ENCODE data around the gene CDC42BPA. TPM values are rescaled to one million over a fixed set of nuclear protein-coding genes. Genes with fewer than 3 reads are reported as not detected.
A peak's percentile ranks its signal among the peaks of the same experiment; 100 is the strongest.

The CDC42BPA gene
- total RNA-seq, 1 experiment from 2014 or later = 30.1 TPM

DNA sequence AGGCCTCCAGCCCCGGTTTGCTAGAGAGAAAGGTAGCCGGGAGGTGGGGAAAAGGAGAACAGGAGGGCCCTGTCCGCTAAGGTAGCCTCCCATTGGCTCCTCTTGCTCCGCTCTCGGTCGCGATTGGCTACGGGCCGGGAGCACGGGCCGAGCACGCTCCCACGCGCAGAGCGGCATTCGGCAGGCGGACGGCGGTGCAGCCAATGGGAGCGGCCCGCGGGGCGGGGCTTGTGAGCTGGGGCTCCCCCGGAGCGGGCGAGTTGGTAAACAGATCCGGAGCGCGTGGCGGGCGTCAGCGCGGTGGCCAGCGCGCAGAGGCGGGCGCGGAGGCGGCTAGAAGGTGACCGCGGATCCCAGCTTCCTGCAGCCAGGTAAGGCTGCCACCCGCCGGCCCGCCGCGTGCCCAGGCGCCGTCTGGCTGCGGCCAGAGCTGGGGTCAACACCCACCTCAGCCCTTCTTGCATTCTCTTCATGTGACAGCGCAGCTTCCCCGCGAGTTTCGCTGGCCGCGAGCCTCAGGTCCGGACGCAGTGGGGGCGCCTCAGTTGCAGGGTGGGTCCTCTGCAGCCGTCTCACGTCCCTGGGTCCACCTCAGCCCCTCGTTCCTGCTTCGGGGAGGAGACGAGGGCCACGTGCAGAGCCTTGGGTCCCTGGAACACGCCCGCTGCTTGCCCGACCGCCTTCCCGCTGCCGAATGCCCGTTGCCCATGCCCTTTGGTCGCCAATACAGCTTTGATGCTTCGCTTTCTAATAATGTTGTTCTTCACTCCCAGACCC is 378.1 kb downstream of the CDC42BPA start, which contains the start of gene COQ8A:
Gene COQ8A, plus strand, starts transcription at position 266 of the 777 bp plus-strand sequence. CDS start 21,092 bp downstream, outside the sequence.
- peaks cover 47 to 49% of the 10 kb centered on the region in 2 experiments for H3K4me1 Mint-ChIP-seq
- H3K9me3 ChIP-seq (ENCODE audit: control insufficient read depth, low read depth, low read length) = no peaks in the 10 kb centered on the region
- no peaks in the 10 kb centered on the region for H3K27me3 ChIP-seq (ENCODE audit: insufficient read depth, low read length)
- H4K8ac ChIP-seq (replicated peaks; ENCODE audit: insufficient read length, low read depth, low read length) = no peak within 1 kb of the TSS
- TF ChIP-seq, protein P1, sequence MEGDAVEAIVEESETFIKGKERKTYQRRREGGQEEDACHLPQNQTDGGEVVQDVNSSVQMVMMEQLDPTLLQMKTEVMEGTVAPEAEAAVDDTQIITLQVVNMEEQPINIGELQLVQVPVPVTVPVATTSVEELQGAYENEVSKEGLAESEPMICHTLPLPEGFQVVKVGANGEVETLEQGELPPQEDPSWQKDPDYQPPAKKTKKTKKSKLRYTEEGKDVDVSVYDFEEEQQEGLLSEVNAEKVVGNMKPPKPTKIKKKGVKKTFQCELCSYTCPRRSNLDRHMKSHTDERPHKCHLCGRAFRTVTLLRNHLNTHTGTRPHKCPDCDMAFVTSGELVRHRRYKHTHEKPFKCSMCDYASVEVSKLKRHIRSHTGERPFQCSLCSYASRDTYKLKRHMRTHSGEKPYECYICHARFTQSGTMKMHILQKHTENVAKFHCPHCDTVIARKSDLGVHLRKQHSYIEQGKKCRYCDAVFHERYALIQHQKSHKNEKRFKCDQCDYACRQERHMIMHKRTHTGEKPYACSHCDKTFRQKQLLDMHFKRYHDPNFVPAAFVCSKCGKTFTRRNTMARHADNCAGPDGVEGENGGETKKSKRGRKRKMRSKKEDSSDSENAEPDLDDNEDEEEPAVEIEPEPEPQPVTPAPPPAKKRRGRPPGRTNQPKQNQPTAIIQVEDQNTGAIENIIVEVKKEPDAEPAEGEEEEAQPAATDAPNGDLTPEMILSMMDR (conservative IDR thresholded peaks at IDR 0.05) = no peak
- peak within 1 kb of the TSS; percentile 81 for H3K18ac ChIP-seq (ENCODE audit: insufficient read length, low read depth, low read length)
- H3K9me3 Mint-ChIP-seq = peaks cover 0 to 5% of the 10 kb centered on the region in 2 experiments; a peak in 3 of 5 replicates
- H3K36me3 Mint-ChIP-seq (ENCODE audit: insufficient read depth in 1 of 3, low read depth in 3 of 3) = peaks cover 4 to 5% (median 5%) of the 10 kb centered on the region in 3 experiments; a peak in 6 of 7 replicates
- DNase-seq = peak; percentile 100
- peaks cover 9% of the 10 kb centered on the region for H3K27me3 Mint-ChIP-seq (ENCODE audit: low read depth)
- H2BK20ac ChIP-seq (ENCODE audit: low read depth, low read length, poor library complexity, severe bottlenecking) = no peak within 1 kb of the TSS
- peaks cover 8% of the 10 kb centered on the region for H3K4me1 ChIP-seq (ENCODE audit: insufficient read depth, low read length)
- no peak within 1 kb of the TSS for H2BK15ac ChIP-seq (ENCODE audit: low read depth, low read length)
- no peak within 1 kb of the TSS for H3K56ac ChIP-seq (ENCODE audit: insufficient read length, low read depth, low read length)
- H3K27ac Mint-ChIP-seq = peak within 1 kb of the TSS; percentile 74 to 95 (median 92); a peak in 5 of 7 replicates
- no peaks in the 10 kb centered on the region for H4K20me1 ChIP-seq (ENCODE audit: control insufficient read depth, insufficient read depth, insufficient read length)
- H3K9ac ChIP-seq (ENCODE audit: extremely low read depth, insufficient read length, low read length) = peak within 1 kb of the TSS; percentile 72
- no peak within 1 kb of the TSS for H4K5ac ChIP-seq (ENCODE audit: insufficient read length, low read depth, low read length)
- no CpG with 5 or more reads among the region's 73 CpGs for WGBS (ENCODE audit: extremely low coverage, insufficient read length, low lambda C conversion rate)
- H3K14ac ChIP-seq (ENCODE audit: insufficient read depth, low read length) = peak within 1 kb of the TSS; percentile 89
- no peak within 1 kb of the TSS for H3K23ac ChIP-seq (ENCODE audit: insufficient read length, low read depth, low read length)
- H2AK5ac ChIP-seq (ENCODE audit: insufficient read length, low read length) = no peak within 1 kb of the TSS
- peak within 1 kb of the TSS; percentile 58 for H3K27ac ChIP-seq (ENCODE audit: insufficient read length, low read depth, low read length)
- H4K91ac ChIP-seq (ENCODE audit: insufficient read length, low read depth, low read length) = peak within 1 kb of the TSS; percentile 30
- H2AFZ ChIP-seq (ENCODE audit: low read length) = no peak within 1 kb of the TSS
- H3K4me3 Mint-ChIP-seq = peak within 1 kb of the TSS; percentile 79 to 82
- peak within 1 kb of the TSS; percentile 68 for H3K4me2 ChIP-seq (ENCODE audit: insufficient read depth, insufficient read length, low read length)
- H2BK5ac ChIP-seq (ENCODE audit: insufficient read length, low read length) = no peak within 1 kb of the TSS
- no peaks in the 10 kb centered on the region for H3K79me2 ChIP-seq (ENCODE audit: insufficient read depth, low read length)
- no peak within 1 kb of the TSS for H3K4ac ChIP-seq (ENCODE audit: low read depth, low read length)
- no peaks in the 10 kb centered on the region for H3K79me1 ChIP-seq (ENCODE audit: insufficient read depth, low read depth, low read length, poor library complexity, severe bottlenecking)
- H2BK120ac ChIP-seq (ENCODE audit: low read depth, low read length, poor library complexity, severe bottlenecking) = no peak within 1 kb of the TSS
- H3T11ph ChIP-seq (ENCODE audit: low read length) = no peak within 1 kb of the TSS
- peaks cover 11% of the 10 kb centered on the region for H3K23me2 ChIP-seq (ENCODE audit: insufficient read length, low read depth, low read length, poor library complexity, severe bottlenecking)
- H2BK12ac ChIP-seq (ENCODE audit: insufficient read length, low read depth, low read length) = no peak within 1 kb of the TSS

Other genes with a start within 250 kb of the CDC42BPA start
- 24.4 and 25.3 TPM in 2 replicates for gene ZNF678, start 245.1 kb upstream of the CDC42BPA start, total RNA-seq (2021)

Data from H9 (cell line).